SK-N-SH treated with all-trans-retinoic acid at 6 μM for 48 hours (cell line): Measurements from ENCODE around the gene B3GLCT.

Source experiments
- ATAC-seq: fragments of 200-7000 bp; cut with Tn5 transposase; 3 replicates; pipeline ENCODE4 v1.9.1; 2020; ENCODE audit warnings: mild to moderate bottlenecking, moderate library complexity
- BACH2 ChIP-seq: fragments of 250-450 bp; sonication (Bioruptor Pico); IDR thresholded peaks from 2 replicates; pipeline ENCODE4 v1.9.0; 2021; ENCODE audit warnings: mild to moderate bottlenecking, borderline replicate concordance
- CREB5 ChIP-seq: fragments of 250-450 bp; sonication (Bioruptor Pico); IDR thresholded peaks from 2 replicates; pipeline ENCODE4 v1.5.1; 2020; ENCODE audit warnings: low read depth, mild to moderate bottlenecking, moderate library complexity
- CSDC2 ChIP-seq: fragments of 250-450 bp; sonication (Bioruptor Pico); IDR thresholded peaks from 2 replicates; pipeline ENCODE4 v1.5.0; 2020; ENCODE audit warnings: mild to moderate bottlenecking, moderate library complexity
- GLIS3 ChIP-seq: fragments of 250-450 bp; sonication (Bioruptor Pico); IDR thresholded peaks from 2 replicates; pipeline ENCODE4 v1.5.0; 2020; ENCODE audit warnings: mild to moderate bottlenecking, moderate library complexity
- ISL1 ChIP-seq: fragments of 250-450 bp; sonication (Bioruptor Pico); IDR thresholded peaks from 2 replicates; pipeline ENCODE4 v2.1.2; 2022; ENCODE audit warnings: mild to moderate bottlenecking, moderate library complexity
- OSR1 ChIP-seq: fragments of 250-450 bp; sonication (Bioruptor Pico); IDR thresholded peaks from 2 replicates; pipeline ENCODE4 v1.8.0; 2022; ENCODE audit warnings: moderate library complexity, mild to moderate bottlenecking, inconsistent platforms
- PPARA ChIP-seq: fragments of 250-450 bp; sonication (Bioruptor Pico); IDR thresholded peaks from 2 replicates; pipeline ENCODE4 v1.5.0; 2020; ENCODE audit warnings: mild to moderate bottlenecking, borderline replicate concordance
- RARB ChIP-seq: fragments of 250-450 bp; sonication (Bioruptor Pico); IDR thresholded peaks from 2 replicates; pipeline ENCODE4 v1.8.0; 2021; ENCODE audit warnings: mild to moderate bottlenecking, moderate library complexity
- TCF4 ChIP-seq: fragments of 250-450 bp; sonication (Bioruptor Pico); IDR thresholded peaks from 2 replicates; pipeline ENCODE4 v1.8.0; 2021; ENCODE audit warnings: mild to moderate bottlenecking, moderate library complexity, borderline replicate concordance
- TOX ChIP-seq: fragments of 250-450 bp; sonication (Bioruptor Pico); IDR thresholded peaks from 2 replicates; pipeline ENCODE4 v1.8.0; 2021; ENCODE audit warnings: mild to moderate bottlenecking, moderate library complexity, borderline replicate concordance
- TSHZ2 ChIP-seq: fragments of 250-450 bp; sonication (Bioruptor Pico); IDR thresholded peaks from 2 replicates; pipeline ENCODE4 v1.5.0; 2020; ENCODE audit warnings: mild to moderate bottlenecking, moderate library complexity
- ZC3H10 ChIP-seq: fragments of 250-450 bp; sonication (Bioruptor Pico); IDR thresholded peaks from 2 replicates; pipeline ENCODE4 v1.5.1; 2021; ENCODE audit warnings: mild to moderate bottlenecking, moderate library complexity
- ZFP3 ChIP-seq: fragments of 250-450 bp; sonication (Bioruptor Pico); IDR thresholded peaks from 2 replicates; pipeline ENCODE4 v1.5.0; 2020; ENCODE audit warnings: mild to moderate bottlenecking, moderate library complexity
- ZFP30 ChIP-seq: fragments of 450-650 bp; formaldehyde crosslinking; IDR thresholded peaks from 2 replicates; pipeline ENCODE4 v1.5.0; 2022; ENCODE audit warnings: mild to moderate bottlenecking, moderate library complexity
- ZNF70 ChIP-seq: fragments of 450-650 bp; formaldehyde crosslinking; IDR thresholded peaks from 2 replicates; pipeline ENCODE4 v1.5.0; 2020; ENCODE audit warnings: mild to moderate bottlenecking, moderate library complexity
- ZNF8 ChIP-seq: fragments of 450-650 bp; formaldehyde crosslinking; IDR thresholded peaks from 2 replicates; pipeline ENCODE4 v1.5.0; 2020; ENCODE audit warnings: mild to moderate bottlenecking, moderate library complexity
- TF ChIP-seq, protein P1 (sequence below): fragments of 250-450 bp; sonication (Bioruptor Pico); IDR thresholded peaks from 2 replicates; pipeline ENCODE4 v1.5.1; 2021; ENCODE audit warnings: mild to moderate bottlenecking, moderate library complexity
- TF ChIP-seq, protein P2 (sequence below): fragments of 250-450 bp; sonication (Bioruptor Pico); IDR thresholded peaks from 2 replicates; pipeline ENCODE4 v1.8.0; 2021; ENCODE audit warnings: low read depth, mild to moderate bottlenecking, moderate library complexity, borderline replicate concordance

B3GLCT gene

GRCh38 chr13:31227870-31228269 lies 28.1 kb downstream of the B3GLCT start:
- TF ChIP-seq TSHZ2 (no peak), ISL1 (no peak), TCF4 (CRISPR knock-in tag) (no peak), ZC3H10 (no peak), GLIS3 (CRISPR knock-in tag) (no peak), ZFP3 (no peak), BACH2 (CRISPR knock-in tag) (no peak), ZNF8 (CRISPR knock-in tag) (no peak), ZFP30 (no peak), OSR1 (CRISPR knock-in tag) (no peak)
- TF ChIP-seq, protein P1, sequence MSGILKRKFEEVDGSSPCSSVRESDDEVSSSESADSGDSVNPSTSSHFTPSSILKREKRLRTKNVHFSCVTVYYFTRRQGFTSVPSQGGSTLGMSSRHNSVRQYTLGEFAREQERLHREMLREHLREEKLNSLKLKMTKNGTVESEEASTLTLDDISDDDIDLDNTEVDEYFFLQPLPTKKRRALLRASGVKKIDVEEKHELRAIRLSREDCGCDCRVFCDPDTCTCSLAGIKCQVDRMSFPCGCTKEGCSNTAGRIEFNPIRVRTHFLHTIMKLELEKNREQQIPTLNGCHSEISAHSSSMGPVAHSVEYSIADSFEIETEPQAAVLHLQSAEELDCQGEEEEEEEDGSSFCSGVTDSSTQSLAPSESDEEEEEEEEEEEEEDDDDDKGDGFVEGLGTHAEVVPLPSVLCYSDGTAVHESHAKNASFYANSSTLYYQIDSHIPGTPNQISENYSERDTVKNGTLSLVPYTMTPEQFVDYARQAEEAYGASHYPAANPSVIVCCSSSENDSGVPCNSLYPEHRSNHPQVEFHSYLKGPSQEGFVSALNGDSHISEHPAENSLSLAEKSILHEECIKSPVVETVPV: no peak
- TF ChIP-seq, protein P2, sequence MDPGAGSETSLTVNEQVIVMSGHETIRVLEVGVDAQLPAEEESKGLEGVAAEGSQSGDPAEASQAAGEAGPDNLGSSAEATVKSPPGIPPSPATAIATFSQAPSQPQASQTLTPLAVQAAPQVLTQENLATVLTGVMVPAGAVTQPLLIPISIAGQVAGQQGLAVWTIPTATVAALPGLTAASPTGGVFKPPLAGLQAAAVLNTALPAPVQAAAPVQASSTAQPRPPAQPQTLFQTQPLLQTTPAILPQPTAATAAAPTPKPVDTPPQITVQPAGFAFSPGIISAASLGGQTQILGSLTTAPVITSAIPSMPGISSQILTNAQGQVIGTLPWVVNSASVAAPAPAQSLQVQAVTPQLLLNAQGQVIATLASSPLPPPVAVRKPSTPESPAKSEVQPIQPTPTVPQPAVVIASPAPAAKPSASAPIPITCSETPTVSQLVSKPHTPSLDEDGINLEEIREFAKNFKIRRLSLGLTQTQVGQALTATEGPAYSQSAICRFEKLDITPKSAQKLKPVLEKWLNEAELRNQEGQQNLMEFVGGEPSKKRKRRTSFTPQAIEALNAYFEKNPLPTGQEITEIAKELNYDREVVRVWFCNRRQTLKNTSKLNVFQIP (CRISPR knock-in tag): no peak

GRCh38 chr13:31234729-31235128 lies 35.0 kb downstream of the B3GLCT start:
- TF ChIP-seq GLIS3 (CRISPR knock-in tag) (no peak), BACH2 (CRISPR knock-in tag) (no peak), TOX (CRISPR knock-in tag) (no peak), ZC3H10 (no peak), TSHZ2 (no peak), ZNF70 (CRISPR knock-in tag) (no peak), CSDC2 (CRISPR knock-in tag) (no peak)
- TF ChIP-seq, protein P1: no peak
- TF ChIP-seq, all 23 proteins: peak for 0

More at GRCh38 chr13:31227870-31228269, 28.1 kb downstream of the B3GLCT start:
- ATAC-seq: no peak

GRCh38 chr13:31236211-31236786 lies 36.5 kb downstream of the B3GLCT start:
- peak; percentile 85 for ATAC-seq
- TF ChIP-seq ZC3H10: no peak
- TF ChIP-seq PPARA (CRISPR knock-in tag): no peak
- no peak for TF ChIP-seq BACH2 (CRISPR knock-in tag)
- TF ChIP-seq GLIS3 (CRISPR knock-in tag): no peak
- TF ChIP-seq ZNF8 (CRISPR knock-in tag): no peak
- TF ChIP-seq CSDC2 (CRISPR knock-in tag): no peak

More at GRCh38 chr13:31234729-31235128, 35.0 kb downstream of the B3GLCT start:
- peak; percentile 78 for ATAC-seq

GRCh38 chr13:31240921-31241320 lies 41.1 kb downstream of the B3GLCT start:
- ATAC-seq: no peak
- TF ChIP-seq ZC3H10 (no peak), RARB (no peak), ZNF70 (CRISPR knock-in tag) (no peak), TOX (CRISPR knock-in tag) (no peak), OSR1 (CRISPR knock-in tag) (no peak), CREB5 (no peak), CSDC2 (CRISPR knock-in tag) (no peak), ZFP30 (no peak), ISL1 (no peak)
- TF ChIP-seq, protein P1: no peak
